Spinal cord (tissue), 10 donors: ENCODE results near the gene SLC1A2. TPM values are rescaled to one million over a fixed set of nuclear protein-coding genes. Genes with fewer than 3 reads are reported as not detected.
A peak's percentile ranks its signal among the peaks of the same experiment; 100 is the strongest.

Source experiments
- DNase-seq, 6 donors: peaks; one replicate each; pipeline versions ENCODE4 v3.0.0 to v3.0.0-alpha.2; 2013 to 2015; ENCODE audit warnings: low spot score in 6 of 6, low read depth in 4 of 6
- H3K27ac ChIP-seq: one replicate; pipeline ENCODE4 v1.5.1; 2013; ENCODE audit warnings: low read depth, low read length, control low read depth
- H3K27me3 ChIP-seq: one replicate; pipeline ENCODE4 v1.6.1; 2013; ENCODE audit warnings: low read length; ENCODE audit not compliant: control insufficient read depth, insufficient read depth
- H3K36me3 ChIP-seq: one replicate; pipeline ENCODE4 v1.6.1; 2013; ENCODE audit warnings: low read length; ENCODE audit not compliant: control insufficient read depth, insufficient read depth
- H3K4me1 ChIP-seq: one replicate; pipeline ENCODE4 v1.6.1; 2013; ENCODE audit warnings: low read length; ENCODE audit not compliant: control insufficient read depth, insufficient read depth
- H3K4me3 ChIP-seq: one replicate; pipeline ENCODE4 v1.5.1; 2013; ENCODE audit warnings: low read depth, low read length, control low read depth
- H3K9me3 ChIP-seq: one replicate; pipeline ENCODE4 v1.6.1; 2013; ENCODE audit warnings: low read length; ENCODE audit not compliant: control insufficient read depth, insufficient read depth
- WGBS: methylation state at CpG from one replicate; pipeline ENCODE4 v1.1.5; 2013; ENCODE audit warnings: missing lambda C conversion rate; ENCODE audit not compliant: insufficient coverage; 5-methylcytosine and 5-hydroxymethylcytosine counted together
- polyA plus RNA-seq, 2 donors: library from polyadenylated mRNA; unstranded; fragments of 120-200 nt; gene quantifications; one replicate each; pipeline ENCODE4 v1.2.1, GENCODE V29; 2013; ENCODE audit not compliant: insufficient read length in 2 of 2
- total RNA-seq, 2 donors: library from RNA; depleted of rRNA in 1 of 2; stranded (reverse); fragments of 120-200 nt in 1 of 2; fragments of >200 nt in 1 of 2; gene quantifications; one replicate each; pipeline versions ENCODE4 v1.2.3 to v1.2.4, GENCODE V29; 2013 to 2014
- donor health status: healthy.

The SLC1A2 gene
- total and polyA plus RNA-seq, 4 donors = 87.4 to 270 (median 196) TPM

GRCh38 chr11:35237860-35238715 is 181.3 kb downstream of the SLC1A2 start:
- no peaks in the 10 kb centered on the region for H3K36me3 ChIP-seq
- no peak overlapping the region for H3K4me3 ChIP-seq
- no peak overlapping the region for H3K27ac ChIP-seq
- no peaks in the 10 kb centered on the region for H3K9me3 ChIP-seq
- no peaks in the 10 kb centered on the region for H3K27me3 ChIP-seq
- DNase-seq = peak in 2 of 6 donors; percentile 61 to 80
- H3K4me1 ChIP-seq = no peaks in the 10 kb centered on the region
- WGBS = 29% methylated on average over 7 of the region's 15 CpGs

- no peaks in the 10 kb centered on the region for H3K4me1 ChIP-seq
- WGBS = no CpG with 5 or more reads among the region's 1 CpG
- H3K27ac ChIP-seq = no peak overlapping the region
- no peaks in the 10 kb centered on the region for H3K27me3 ChIP-seq
- no peak for DNase-seq
- no peaks in the 10 kb centered on the region for H3K9me3 ChIP-seq
- H3K36me3 ChIP-seq = no peaks in the 10 kb centered on the region
- H3K4me3 ChIP-seq = no peak overlapping the region
Observed at GRCh38 chr11:35237351-35237750, 182.0 kb downstream of the SLC1A2 start.

GRCh38 chr11:35236667-35237003 is 182.7 kb downstream of the SLC1A2 start:
- Histone ChIP-seq H3K27ac (no peak overlapping the region), H3K9me3 (no peaks in the 10 kb centered on the region), H3K27me3 (no peaks in the 10 kb centered on the region), H3K4me1 (no peaks in the 10 kb centered on the region), H3K4me3 (no peak overlapping the region), H3K36me3 (no peaks in the 10 kb centered on the region)
- WGBS = 90% methylated on average over 3 of the region's 5 CpGs
- DNase-seq = no peak

- Histone ChIP-seq H3K27me3 (no peaks in the 10 kb centered on the region), H3K4me3 (no peak overlapping the region), H3K27ac (no peak overlapping the region), H3K4me1 (no peaks in the 10 kb centered on the region), H3K36me3 (no peaks in the 10 kb centered on the region), H3K9me3 (no peaks in the 10 kb centered on the region)
- DNase-seq = no peak
- 84% methylated on average over 2 of the region's 4 CpGs for WGBS
Observed at GRCh38 chr11:35235936-35236666, 183.3 kb downstream of the SLC1A2 start.

GRCh38 chr11:35235498-35235897 is 183.9 kb downstream of the SLC1A2 start:
- no peaks in the 10 kb centered on the region for H3K27me3 ChIP-seq
- no peaks in the 10 kb centered on the region for H3K9me3 ChIP-seq
- no peak for DNase-seq
- H3K4me1 ChIP-seq = no peaks in the 10 kb centered on the region
- WGBS = no CpG with 5 or more reads among the region's 1 CpG
- no peaks in the 10 kb centered on the region for H3K36me3 ChIP-seq
- H3K27ac ChIP-seq = no peak overlapping the region
- H3K4me3 ChIP-seq = no peak overlapping the region

- H3K9me3 ChIP-seq = no peaks in the 10 kb centered on the region
- no peak for DNase-seq
- no peaks in the 10 kb centered on the region for H3K4me1 ChIP-seq
- H3K27ac ChIP-seq = no peak overlapping the region
- WGBS = no CpG with 5 or more reads among the region's 2 CpGs
- no peaks in the 10 kb centered on the region for H3K27me3 ChIP-seq
- H3K4me3 ChIP-seq = no peak overlapping the region
- H3K36me3 ChIP-seq = no peaks in the 10 kb centered on the region
Observed at GRCh38 chr11:35235157-35235468, 184.2 kb downstream of the SLC1A2 start.

- Histone ChIP-seq H3K27me3 (no peaks in the 10 kb centered on the region), H3K9me3 (no peaks in the 10 kb centered on the region), H3K27ac (no peak overlapping the region), H3K36me3 (no peaks in the 10 kb centered on the region), H3K4me1 (no peaks in the 10 kb centered on the region), H3K4me3 (no peak overlapping the region)
- no CpG with 5 or more reads among the region's 3 CpGs for WGBS
- no peak for DNase-seq
Observed at GRCh38 chr11:35234460-35235156, 184.8 kb downstream of the SLC1A2 start.

- Histone ChIP-seq H3K4me1 (no peaks in the 10 kb centered on the region), H3K36me3 (no peaks in the 10 kb centered on the region)
Observed at GRCh38 chr11:35233518-35233917, 185.8 kb downstream of the SLC1A2 start.

GRCh38 chr11:35232891-35233330 is 186.4 kb downstream of the SLC1A2 start:
- WGBS = no CpG with 5 or more reads among the region's 4 CpGs
- no peaks in the 10 kb centered on the region for H3K9me3 ChIP-seq
- H3K4me3 ChIP-seq = no peak overlapping the region
- H3K4me1 ChIP-seq = no peaks in the 10 kb centered on the region
- H3K27me3 ChIP-seq = no peaks in the 10 kb centered on the region
- H3K27ac ChIP-seq = no peak overlapping the region
- no peak for DNase-seq
- no peaks in the 10 kb centered on the region for H3K36me3 ChIP-seq

More at GRCh38 chr11:35233518-35233917, 185.8 kb downstream of the SLC1A2 start:
- Histone ChIP-seq H3K27ac (no peak overlapping the region), H3K27me3 (no peaks in the 10 kb centered on the region), H3K9me3 (no peaks in the 10 kb centered on the region), H3K4me3 (no peak overlapping the region)
- no CpG with 5 or more reads among the region's 1 CpG for WGBS
- DNase-seq = peak in 1 of 6 donors; percentile 51
